IPS-11a (cell line): Measurements from ENCODE around the gene ZNF576.
"Not testable (repeated sequence)": the region's sequence is repeated elsewhere in the genome, so short reads cannot be mapped to it uniquely, and the experiment has no call there.

ENCODE experiments used
- H3K4me3 ChIP-seq: one replicate; pipeline ENCODE4 v1.5.1; 2013; ENCODE audit warnings: low read depth, low read length, control low read depth

The ZNF576 gene

GRCh38 chr19:43598445-43599240, 2.2 kb downstream of the ZNF576 start:
- H3K4me3 ChIP-seq: no peak overlapping the region

GRCh38 chr19:43599635-43600295, 3.4 kb downstream of the ZNF576 start:
- H3K4me3 ChIP-seq: no peak overlapping the region

GRCh38 chr19:43600326-43600725, 3.9 kb downstream of the ZNF576 start:
- H3K4me3 ChIP-seq: not testable (repeated sequence)

- H3K4me3 ChIP-seq: no peak overlapping the region
Measured at GRCh38 chr19:43605875-43606568, 9.6 kb downstream of the ZNF576 start.

GRCh38 chr19:43606569-43607229, 10.3 kb downstream of the ZNF576 start:
- no peak overlapping the region for H3K4me3 ChIP-seq

GRCh38 chr19:43607238-43608205, 11.1 kb downstream of the ZNF576 start:
- no peak overlapping the region for H3K4me3 ChIP-seq

GRCh38 chr19:43609872-43610271, 13.5 kb downstream of the ZNF576 start:
- no peak overlapping the region for H3K4me3 ChIP-seq

- no peak overlapping the region for H3K4me3 ChIP-seq
Measured at GRCh38 chr19:43610493-43610892, 14.1 kb downstream of the ZNF576 start.

- H3K4me3 ChIP-seq: no peak within 1 kb of the TSS
Measured at GRCh38 chr19:43611788-43612187, 15.4 kb downstream of the ZNF576 start, which contains the start of gene SRRM5. Gene SRRM5, plus strand, starts transcription at chr19:43612088. Its CDS starts 34 bp downstream, at chr19:43612122.

GRCh38 chr19:43612374-43612773, 16.0 kb downstream of the ZNF576 start:
- H3K4me3 ChIP-seq: no peak overlapping the region

GRCh38 chr19:43616306-43616705, 19.9 kb downstream of the ZNF576 start:
- H3K4me3 ChIP-seq: no peak overlapping the region

- no peak overlapping the region for H3K4me3 ChIP-seq
Measured at GRCh38 chr19:43616954-43617353, 20.6 kb downstream of the ZNF576 start.

- peak overlapping the region; percentile 77 for H3K4me3 ChIP-seq
Measured at GRCh38 chr19:43618921-43619261, 22.5 kb downstream of the ZNF576 start.

- H3K4me3 ChIP-seq: peak within 1 kb of the TSS; percentile 77
Measured at GRCh38 chr19:43619262-43620060, 23.1 kb downstream of the ZNF576 start, which contains the start of gene ZNF428. Gene ZNF428, minus strand, starts transcription at chr19:43619629. Its CDS starts 5,325 bp downstream, at chr19:43614304.

GRCh38 chr19:43620061-43621001, 23.9 kb downstream of the ZNF576 start:
- H3K4me3 ChIP-seq: peak overlapping the region; percentile 77

GRCh38 chr19:43622070-43622469, 25.7 kb downstream of the ZNF576 start:
- H3K4me3 ChIP-seq: no peak overlapping the region

- H3K4me3 ChIP-seq: no peak overlapping the region
Measured at GRCh38 chr19:43622956-43623355, 26.6 kb downstream of the ZNF576 start.
